Testis (tissue), 3 donors: ENCODE results near the gene KLF7. TPM values are rescaled to one million over a fixed set of nuclear protein-coding genes. Genes with fewer than 3 reads are reported as not detected.

Experiments used
- DNase-seq: peaks from one replicate; pipeline ENCODE4 v3.0.0-alpha.2; 2019
- H3K27ac ChIP-seq, 2 donors: fragments of 200-600 bp; sonication (generic); one replicate each; pipeline ENCODE4 v1.5.1; 2019
- H3K27me3 ChIP-seq: fragments of 200-600 bp; sonication (generic); one replicate; pipeline ENCODE4 v1.5.1; 2019
- H3K36me3 ChIP-seq: fragments of 200-600 bp; sonication (generic); one replicate; pipeline ENCODE4 v1.5.1; 2017; ENCODE audit warnings: low read depth; ENCODE audit errors: missing control alignments
- H3K4me1 ChIP-seq: fragments of 200-600 bp; sonication (generic); one replicate; pipeline ENCODE4 v1.5.1; 2019
- H3K4me3 ChIP-seq, 2 donors: fragments of 200-600 bp; sonication (generic); one replicate each; pipeline ENCODE4 v1.5.1; 2017 to 2019
- H3K9me3 ChIP-seq: fragments of 200-600 bp; sonication (generic); one replicate; pipeline ENCODE4 v1.5.1; 2017
- POLR2A ChIP-seq: fragments of 450-650 bp; IDR thresholded peaks from one replicate; pipeline ENCODE4 v1.6.1; 2017; ENCODE audit warnings: antibody characterized with exemption, mild to moderate bottlenecking, moderate library complexity
- WGBS, 2 donors: methylation state at CpG; one replicate each; pipeline ENCODE4 v1.1.5; 2018; 5-methylcytosine and 5-hydroxymethylcytosine counted together
- intact Hi-C: fragments of 100-400 bp; cut with DNase I; formaldehyde crosslinking; loops from one replicate; pipeline ENCODE4 v1.15.1; 2023; ENCODE audit warnings: low total_unique reads
- polyA plus RNA-seq: library from polyadenylated mRNA; stranded (reverse); fragments of 350-450 nt; fragmentation: Illumina TruSeq; extraction: RNeasy Lipid Tissue Mini Kit (QIAGEN cat#74804); gene quantifications from one replicate; pipeline ENCODE4 v1.2.3, GENCODE V29; 2014; ENCODE audit warnings: low read depth, low replicate concordance; ENCODE audit not compliant: insufficient read depth
- total RNA-seq, 2 donors: library from RNA; depleted of rRNA; stranded (reverse); fragments of >200 nt; gene quantifications; one replicate each; pipeline ENCODE4 v1.2.3, GENCODE V29; 2016
- TF ChIP-seq, protein P1 (sequence below), 3 experiments: fragments of 450-650 bp in 2 of 3; fragments of 200-600 bp in 1 of 3; sonication (generic) in 1 of 3; IDR thresholded peaks; one replicate each; pipeline ENCODE4 v1.5.1; 2016 to 2019; ENCODE audit warnings: antibody characterized with exemption in 3 of 3, mild to moderate bottlenecking in 2 of 3, moderate library complexity in 1 of 3

KLF7 gene
- total and polyA plus RNA-seq, 3 donors from 2014 or later, result 15.1 to 23.2 (median 21.1) TPM

DNA sequence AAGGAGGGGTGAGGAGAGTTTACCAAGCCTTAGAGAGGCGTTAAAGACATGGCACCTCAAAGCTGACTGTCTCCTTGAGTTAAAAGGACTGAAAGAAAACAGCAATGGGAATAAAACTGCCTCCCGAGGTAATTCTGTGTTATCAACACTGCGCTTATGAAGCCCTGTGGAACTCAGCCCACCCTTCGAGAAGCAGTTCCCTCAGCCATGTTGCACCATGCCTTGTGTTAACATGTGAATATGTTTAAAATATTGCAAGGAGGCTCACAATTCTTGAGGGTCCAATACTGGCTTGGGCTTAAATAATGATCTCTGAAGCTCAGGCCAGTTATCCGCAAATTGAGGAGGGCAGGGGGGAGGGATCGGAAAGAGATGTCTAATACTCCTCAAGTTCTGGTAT lies 14.7 kb downstream of the KLF7 start:
- H3K27ac ChIP-seq, result no peak overlapping the region
- TF ChIP-seq, protein P1, sequence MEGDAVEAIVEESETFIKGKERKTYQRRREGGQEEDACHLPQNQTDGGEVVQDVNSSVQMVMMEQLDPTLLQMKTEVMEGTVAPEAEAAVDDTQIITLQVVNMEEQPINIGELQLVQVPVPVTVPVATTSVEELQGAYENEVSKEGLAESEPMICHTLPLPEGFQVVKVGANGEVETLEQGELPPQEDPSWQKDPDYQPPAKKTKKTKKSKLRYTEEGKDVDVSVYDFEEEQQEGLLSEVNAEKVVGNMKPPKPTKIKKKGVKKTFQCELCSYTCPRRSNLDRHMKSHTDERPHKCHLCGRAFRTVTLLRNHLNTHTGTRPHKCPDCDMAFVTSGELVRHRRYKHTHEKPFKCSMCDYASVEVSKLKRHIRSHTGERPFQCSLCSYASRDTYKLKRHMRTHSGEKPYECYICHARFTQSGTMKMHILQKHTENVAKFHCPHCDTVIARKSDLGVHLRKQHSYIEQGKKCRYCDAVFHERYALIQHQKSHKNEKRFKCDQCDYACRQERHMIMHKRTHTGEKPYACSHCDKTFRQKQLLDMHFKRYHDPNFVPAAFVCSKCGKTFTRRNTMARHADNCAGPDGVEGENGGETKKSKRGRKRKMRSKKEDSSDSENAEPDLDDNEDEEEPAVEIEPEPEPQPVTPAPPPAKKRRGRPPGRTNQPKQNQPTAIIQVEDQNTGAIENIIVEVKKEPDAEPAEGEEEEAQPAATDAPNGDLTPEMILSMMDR (IDR thresholded peaks at IDR 0.05), result no peak
- H3K36me3 ChIP-seq, result no peaks in the 10 kb centered on the region
- WGBS, 2 donors, result 67 to 80% methylated on average over 6 of the region's 6 CpGs
- intact Hi-C loops, result no loop called here
- H3K4me1 ChIP-seq, result no peaks in the 10 kb centered on the region
- no peak for DNase-seq
- H3K4me3 ChIP-seq, result no peak overlapping the region
- H3K27me3 ChIP-seq, result no peaks in the 10 kb centered on the region
- H3K9me3 ChIP-seq, result no peaks in the 10 kb centered on the region

DNA sequence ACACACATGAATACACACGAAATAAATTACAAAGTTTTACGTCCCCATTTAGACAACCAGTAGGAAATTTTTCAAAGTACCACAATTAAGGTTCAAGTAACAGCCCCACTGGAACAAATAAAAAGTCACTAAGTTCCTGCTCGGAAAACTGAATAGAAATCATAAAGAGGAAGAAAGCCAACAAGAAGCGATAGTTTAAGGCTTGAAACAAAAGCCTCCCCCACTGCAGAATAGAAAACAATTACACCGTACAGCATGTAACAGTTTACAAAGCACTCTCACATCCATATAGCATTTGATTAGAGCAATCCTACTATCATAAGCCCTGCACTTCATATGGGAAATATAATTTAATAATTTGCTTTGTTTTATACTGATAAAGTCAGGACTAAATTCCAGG lies 15.5 kb downstream of the KLF7 start:
- no peak for DNase-seq
- H3K27ac ChIP-seq, result no peak overlapping the region
- no peak overlapping the region for H3K4me3 ChIP-seq
- H3K36me3 ChIP-seq, result no peaks in the 10 kb centered on the region
- H3K9me3 ChIP-seq, result no peaks in the 10 kb centered on the region
- intact Hi-C loops, result no loop called here
- WGBS, 2 donors, result 63 to 64% methylated on average over 5 of the region's 5 CpGs
- no peaks in the 10 kb centered on the region for H3K27me3 ChIP-seq
- no peaks in the 10 kb centered on the region for H3K4me1 ChIP-seq
- TF ChIP-seq, protein P1 (IDR thresholded peaks at IDR 0.05), result no peak
- TF ChIP-seq POLR2A, result no peak

DNA sequence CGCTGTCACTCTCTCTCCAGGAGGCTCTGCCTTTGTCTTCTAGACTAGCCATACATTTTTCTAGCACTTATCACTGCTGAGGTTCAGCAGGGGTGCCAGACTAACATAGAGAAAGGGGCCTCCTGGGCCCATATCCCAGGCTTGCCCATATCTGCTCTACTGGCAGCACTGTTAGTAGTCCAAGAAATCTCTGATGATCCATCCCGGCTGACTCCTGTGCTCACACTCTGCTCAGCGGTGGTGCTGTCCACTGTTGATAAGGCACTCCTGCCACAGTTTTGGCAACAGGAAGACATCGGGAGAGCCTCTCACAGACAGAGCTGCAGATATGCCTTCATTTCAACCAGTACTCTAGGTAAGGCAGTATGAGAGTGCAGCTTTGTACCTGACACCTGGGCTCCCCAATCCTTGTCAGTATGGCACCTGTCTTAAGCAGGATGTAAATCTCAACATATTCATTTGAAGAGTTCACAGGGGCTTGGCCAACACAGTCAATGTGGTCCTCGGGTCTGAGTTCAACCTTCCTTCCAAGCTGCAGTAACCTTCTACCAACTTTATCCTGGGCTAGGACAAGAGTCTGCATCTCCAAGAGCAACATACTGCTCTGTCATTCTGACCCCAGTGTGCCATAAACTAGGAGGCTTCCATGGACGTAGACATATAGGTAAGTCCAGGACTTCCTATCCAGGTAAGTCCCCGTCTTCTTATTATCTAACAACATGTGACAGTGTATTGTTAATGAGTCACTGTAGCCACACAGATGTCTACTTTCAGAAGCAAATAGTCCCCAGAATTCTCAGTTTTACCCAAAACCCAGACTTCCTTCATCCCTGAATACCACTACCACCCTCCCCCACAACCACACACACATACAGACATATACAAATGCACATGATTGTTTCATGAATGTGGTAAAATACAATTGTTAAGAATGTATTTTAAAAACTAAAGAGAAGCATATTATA lies 16.2 kb downstream of the KLF7 start:
- Histone ChIP-seq H3K9me3 (no peaks in the 10 kb centered on the region), H3K27ac (no peak overlapping the region), H3K36me3 (no peaks in the 10 kb centered on the region), H3K27me3 (no peaks in the 10 kb centered on the region), H3K4me3 (no peak overlapping the region), H3K4me1 (no peaks in the 10 kb centered on the region)
- WGBS, 2 donors, result 69 to 73% methylated on average over 7 of the region's 7 CpGs
- TF ChIP-seq, protein P1 (IDR thresholded peaks at IDR 0.05), result no peak
- TF ChIP-seq POLR2A, result no peak
- intact Hi-C loops, result no loop called here
- no peak for DNase-seq

DNA sequence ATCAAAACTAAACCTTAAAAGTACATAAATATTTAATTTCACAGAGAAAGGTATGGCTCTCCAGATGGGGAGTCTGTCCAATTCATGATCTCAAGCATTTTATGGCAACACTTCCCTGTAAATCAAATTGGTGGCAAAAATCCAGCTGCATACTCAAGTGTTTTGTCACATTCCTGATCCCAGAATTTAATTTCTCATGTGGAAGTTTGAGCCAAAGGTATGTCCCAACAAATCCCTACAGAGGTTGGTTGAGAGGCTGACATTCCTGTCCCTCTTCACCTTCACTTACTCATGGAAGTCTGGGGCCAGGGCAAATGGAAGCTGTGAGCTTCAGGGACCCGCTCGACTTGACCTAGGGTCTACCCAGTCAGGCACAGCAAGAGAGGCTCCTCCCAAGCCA lies 17.7 kb downstream of the KLF7 start:
- Histone ChIP-seq H3K9me3 (no peaks in the 10 kb centered on the region), H3K27me3 (no peaks in the 10 kb centered on the region), H3K27ac (no peak overlapping the region), H3K4me1 (peaks cover 4% of the 10 kb centered on the region), H3K36me3 (no peaks in the 10 kb centered on the region), H3K4me3 (no peak overlapping the region)
- intact Hi-C loops, result no loop called here
- TF ChIP-seq POLR2A, result no peak
- TF ChIP-seq, protein P1 (IDR thresholded peaks at IDR 0.05), result no peak
- DNase-seq, result no peak
- WGBS, 2 donors, result 97 to 100% methylated on average over 2 of the region's 2 CpGs
